Liver (tissue), 9 donors: ENCODE results near the gene DEDD2. TPM values are rescaled to one million over a fixed set of nuclear protein-coding genes. Genes with fewer than 3 reads are reported as not detected.

Source experiments
- DNase-seq: peaks from one replicate; pipeline ENCODE4 v3.0.0-alpha.2; 2017; ENCODE audit warnings: low spot score
- H3K27ac ChIP-seq, 2 donors: one replicate each; pipeline ENCODE4 v1.7.0; 2013; ENCODE audit warnings: inconsistent platforms in 2 of 2, low read length in 2 of 2, control low read depth in 1 of 2, low read depth in 1 of 2, mild to moderate bottlenecking in 1 of 2
- H3K27me3 ChIP-seq, 4 donors: one replicate each; pipeline versions ENCODE4 v1.6.1 to v1.7.0; 2013; ENCODE audit warnings: low read length in 3 of 4, inconsistent platforms in 1 of 4, mild to moderate bottlenecking in 1 of 4, moderate library complexity in 1 of 4; ENCODE audit not compliant: control insufficient read depth in 4 of 4, insufficient read depth in 4 of 4
- H3K36me3 ChIP-seq, 4 donors: one replicate each; pipeline versions ENCODE4 v1.6.1 to v1.7.0; 2013; ENCODE audit warnings: low read length in 3 of 4, mild to moderate bottlenecking in 3 of 4, low read depth in 1 of 4, moderate library complexity in 1 of 4; ENCODE audit not compliant: control insufficient read depth in 4 of 4, insufficient read depth in 3 of 4
- H3K4me1 ChIP-seq, 4 donors: one replicate each; pipeline versions ENCODE4 v1.6.1 to v1.7.0; 2013; ENCODE audit warnings: low read length in 3 of 4, mild to moderate bottlenecking in 3 of 4, moderate library complexity in 1 of 4; ENCODE audit not compliant: control insufficient read depth in 4 of 4, insufficient read depth in 4 of 4
- H3K4me3 ChIP-seq, 3 donors: one replicate each; pipeline versions ENCODE4 v1.6.1 to v1.7.0; 2013; ENCODE audit warnings: low read length in 3 of 3, control low read depth in 1 of 3, low read depth in 1 of 3, mild to moderate bottlenecking in 1 of 3
- H3K9ac ChIP-seq, 2 donors: one replicate each; pipeline ENCODE4 v1.7.0; 2013; ENCODE audit warnings: low read length in 2 of 2, mild to moderate bottlenecking in 2 of 2, moderate library complexity in 2 of 2, control low read depth in 1 of 2, low read depth in 1 of 2
- H3K9me3 ChIP-seq, 4 donors: one replicate each; pipeline versions ENCODE4 v1.6.1 to v1.7.0; 2013; ENCODE audit warnings: low read length in 3 of 4; ENCODE audit not compliant: control insufficient read depth in 4 of 4
- FOXA2 ChIP-seq: IDR thresholded peaks from 2 replicates; pipeline ENCODE4 v1.6.1; 2016; ENCODE audit warnings: antibody characterized with exemption
- GABPA ChIP-seq, 2 donors: IDR thresholded peaks in 1 of 2; conservative IDR thresholded peaks in 1 of 2; 2 replicates each; pipeline ENCODE4 v1.6.1; 2016; ENCODE audit warnings: antibody characterized with exemption in 2 of 2, mild to moderate bottlenecking in 1 of 2, moderate library complexity in 1 of 2
- MAX ChIP-seq: IDR thresholded peaks from 2 replicates; pipeline ENCODE4 v1.6.1; 2016; ENCODE audit warnings: antibody characterized with exemption
- NR2F2 ChIP-seq: IDR thresholded peaks from 2 replicates; pipeline ENCODE4 v1.6.1; 2016; ENCODE audit warnings: antibody characterized with exemption
- RAD21 ChIP-seq, 2 donors: IDR thresholded peaks; 2 replicates each; pipeline ENCODE4 v1.6.1; 2016; ENCODE audit warnings: antibody characterized with exemption in 2 of 2, mild to moderate bottlenecking in 2 of 2
- REST ChIP-seq: IDR thresholded peaks from 2 replicates; pipeline ENCODE4 v1.6.1; 2016; ENCODE audit warnings: antibody characterized with exemption, mild to moderate bottlenecking
- TAF1 ChIP-seq: conservative IDR thresholded peaks from 2 replicates; pipeline ENCODE4 v1.6.1; 2016; ENCODE audit warnings: antibody characterized with exemption, mild to moderate bottlenecking
- YY1 ChIP-seq: IDR thresholded peaks from 2 replicates; pipeline ENCODE4 v1.6.1; 2016; ENCODE audit warnings: antibody characterized with exemption, mild to moderate bottlenecking
- ZBTB33 ChIP-seq: IDR thresholded peaks from 2 replicates; pipeline ENCODE4 v1.6.1; 2016; ENCODE audit warnings: antibody characterized with exemption
- WGBS: extraction: QIAGEN DNeasy Blood & Tissue Kit; methylation state at CpG from one replicate; pipeline ENCODE4 v1.1.7; 2013; 5-methylcytosine and 5-hydroxymethylcytosine counted together
- polyA plus RNA-seq, 2 donors: library from polyadenylated mRNA; stranded (reverse) in 1 of 2; unstranded in 1 of 2; fragments of 200-250 nt in 1 of 2; fragments of >200 nt in 1 of 2; fragmentation: Nextera tagmentation in 1 of 2; extraction: Ambion mirVana in 1 of 2; gene quantifications; one replicate each; pipeline versions ENCODE4 v1.2.1 to v1.2.3, GENCODE V29; 2013 to 2015
- total RNA-seq, 2 donors: library from RNA; depleted of rRNA; stranded (reverse); fragments of >200 nt; gene quantifications; one replicate each; pipeline ENCODE4 v1.2.3, GENCODE V29; 2014
- donor health status: healthy.
- donor health status: healthy.
- donor health status: healthy.
- donor health status: healthy.
- donor health status: healthy.

Gene DEDD2
- total and polyA plus RNA-seq, 4 donors, result 9.6 to 47.1 (median 16.4) TPM

- Histone ChIP-seq H3K4me3 (peak overlapping the region; percentile 72 to 99 (median 91)), H3K9ac (peak overlapping the region; percentile 58 to 72), H3K9me3 (no peaks in the 10 kb centered on the region), H3K27me3 (no peaks in the 10 kb centered on the region), H3K27ac (peak overlapping the region; percentile 99 to 100), H3K36me3 (peaks cover 0 to 12% (median 5%) of the 10 kb centered on the region in 4 donors), H3K4me1 (peaks cover 16 to 47% (median 33%) of the 10 kb centered on the region in 4 donors)
- peak; percentile 66 for DNase-seq
- TF ChIP-seq RAD21 (IDR thresholded peaks at IDR 0.05) (no peak), REST (no peak), YY1 (no peak)
- WGBS, result under 1% methylated on average over 71 of the region's 71 CpGs
These were observed 36.0 kb upstream of the DEDD2 start for GRCh38 chr19:42253245-42254088.

- Histone ChIP-seq H3K9ac (peak overlapping the region; percentile 58 to 72), H3K36me3 (peaks cover 0 to 12% (median 5%) of the 10 kb centered on the region in 4 donors), H3K9me3 (no peaks in the 10 kb centered on the region), H3K27me3 (no peaks in the 10 kb centered on the region), H3K4me3 (peak overlapping the region; percentile 72 to 99 (median 91)), H3K4me1 (peaks cover 16 to 47% (median 33%) of the 10 kb centered on the region in 4 donors), H3K27ac (peak overlapping the region; percentile 78 to 87)
- no peak for DNase-seq
- 17% methylated on average over 27 of the region's 27 CpGs for WGBS
- TF ChIP-seq FOXA2 (no peak), ZBTB33 (no peak), GABPA (IDR thresholded peaks at IDR 0.05 in 1 of 2, conservative IDR thresholded peaks at IDR 0.05 in 1 of 2) (no peak), TAF1 (no peak), MAX (no peak), NR2F2 (no peak), RAD21 (IDR thresholded peaks at IDR 0.05) (no peak), REST (no peak), YY1 (no peak)
These were observed 35.1 kb upstream of the DEDD2 start for GRCh38 chr19:42252365-42253244.
